CD14-positive monocyte (primary cell): Measurements from ENCODE around the gene SIK3. TPM values are rescaled to one million over a fixed set of nuclear protein-coding genes. Genes with fewer than 3 reads are reported as not detected.

Experiments used
- DNase-seq, 3 donors: peaks; one replicate each; pipeline ENCODE4 v3.0.0-alpha.2; 2011 to 2022
- H2AFZ ChIP-seq: 2 replicates; pipeline ENCODE4 v1.6.0; 2012; ENCODE audit warnings: mild to moderate bottlenecking, low read depth, low read length, inconsistent platforms; ENCODE audit not compliant: insufficient read depth, poor library complexity, severe bottlenecking
- H3K27ac ChIP-seq, 2 donors: 1 replicate in 1 of 2; 2 replicates in 1 of 2; pipeline ENCODE4 v1.5.1; 2012 to 2013; ENCODE audit warnings: low read length in 2 of 2, control low read depth in 1 of 2, inconsistent platforms in 1 of 2, low read depth in 1 of 2, mild to moderate bottlenecking in 1 of 2
- H3K27me3 ChIP-seq, 2 donors: one replicate each; pipeline versions ENCODE4 v1.6.0 to v1.6.1; 2011 to 2013; ENCODE audit warnings: low read length in 2 of 2; ENCODE audit not compliant: control insufficient read depth in 2 of 2, insufficient read depth in 2 of 2
- H3K36me3 ChIP-seq, 2 donors: replicated peaks in 1 of 2; 1 replicate in 1 of 2; 2 replicates in 1 of 2; pipeline versions ENCODE4 v1.5.1 to v1.6.1; 2012 to 2013; ENCODE audit warnings: low read length in 2 of 2, control low read depth in 1 of 2, inconsistent platforms in 1 of 2, mild to moderate bottlenecking in 1 of 2; ENCODE audit not compliant: insufficient read depth in 2 of 2, control insufficient read depth in 1 of 2
- H3K4me1 ChIP-seq, 2 donors: 1 replicate in 1 of 2; 2 replicates in 1 of 2; pipeline versions ENCODE4 v1.5.1 to v1.6.1; 2012 to 2013; ENCODE audit warnings: low read length in 2 of 2, control low read depth in 1 of 2, inconsistent platforms in 1 of 2, mild to moderate bottlenecking in 1 of 2, moderate library complexity in 1 of 2; ENCODE audit not compliant: insufficient read depth in 2 of 2, control insufficient read depth in 1 of 2
- H3K4me2 ChIP-seq: replicated peaks from 2 replicates; pipeline ENCODE3; 2012; ENCODE audit warnings: low read length, moderate library complexity, mild to moderate bottlenecking; ENCODE audit not compliant: poor library complexity, severe bottlenecking; ENCODE audit errors: extremely low read depth
- H3K4me3 ChIP-seq, 3 experiments: fragments of 200-600 bp in 1 of 3; sonication (generic) in 1 of 3; replicated peaks in 1 of 3; 1 replicate in 2 of 3; 2 replicates in 1 of 3; pipeline ENCODE4 v1.5.1; 2011 to 2013; ENCODE audit warnings: low read length in 3 of 3, mild to moderate bottlenecking in 3 of 3, control low read depth in 2 of 3, low read depth in 2 of 3, inconsistent platforms in 1 of 3, moderate library complexity in 1 of 3
- H3K79me2 ChIP-seq: 2 replicates; pipeline ENCODE4 v1.6.0; 2012; ENCODE audit warnings: mild to moderate bottlenecking, control low read depth, inconsistent platforms, low read length, moderate library complexity; ENCODE audit not compliant: insufficient read depth
- H3K9ac ChIP-seq: 2 replicates; pipeline ENCODE4 v1.6.0; 2017; ENCODE audit warnings: low read length, mild to moderate bottlenecking; ENCODE audit not compliant: insufficient read depth, poor library complexity, severe bottlenecking
- H3K9me3 ChIP-seq, 2 donors: replicated peaks in 1 of 2; 1 replicate in 1 of 2; 2 replicates in 1 of 2; pipeline versions ENCODE4 v1.5.1 to v1.6.1; 2012 to 2013; ENCODE audit warnings: low read length in 2 of 2, control low read depth in 1 of 2; ENCODE audit not compliant: control insufficient read depth in 1 of 2, insufficient read depth in 1 of 2
- H4K20me1 ChIP-seq: 2 replicates; pipeline ENCODE4 v1.6.0; 2012; ENCODE audit warnings: mild to moderate bottlenecking, low read length, control low read depth, moderate library complexity; ENCODE audit not compliant: insufficient read depth
- H3K27ac Mint-ChIP-seq, 7 donors: one replicate each; pipeline ENCODE4 v1.8.0; 2020; ENCODE audit warnings: mild to moderate bottlenecking in 7 of 7, mixed read lengths in 7 of 7, moderate library complexity in 6 of 7, inconsistent platforms in 2 of 7
- H3K27me3 Mint-ChIP-seq, 3 donors: one replicate each; pipeline ENCODE4 v1.8.0; 2021 to 2022; ENCODE audit warnings: low read depth in 3 of 3, mild to moderate bottlenecking in 3 of 3, mixed read lengths in 3 of 3, moderate library complexity in 3 of 3, inconsistent platforms in 1 of 3
- H3K36me3 Mint-ChIP-seq, 2 donors: one replicate each; pipeline ENCODE4 v1.8.0; 2020; ENCODE audit warnings: mixed read lengths in 2 of 2, inconsistent platforms in 1 of 2, mild to moderate bottlenecking in 1 of 2
- H3K4me1 Mint-ChIP-seq: one replicate; pipeline ENCODE4 v1.8.0; 2020; ENCODE audit warnings: mild to moderate bottlenecking, mixed read lengths
- H3K4me3 Mint-ChIP-seq, 2 donors: one replicate each; pipeline ENCODE4 v1.8.0; 2020; ENCODE audit warnings: mild to moderate bottlenecking in 2 of 2, mixed read lengths in 2 of 2, moderate library complexity in 1 of 2
- H3K9me3 Mint-ChIP-seq, 7 donors: one replicate each; pipeline ENCODE4 v1.8.0; 2020 to 2022; ENCODE audit warnings: mixed read lengths in 7 of 7, mild to moderate bottlenecking in 6 of 7, moderate library complexity in 6 of 7, inconsistent platforms in 2 of 7
- WGBS: methylation state at CpG from one replicate; pipeline ENCODE4 v1.1.5; 2013; ENCODE audit warnings: missing lambda C conversion rate; ENCODE audit not compliant: insufficient coverage; 5-methylcytosine and 5-hydroxymethylcytosine counted together
- intact Hi-C, 2 donors: fragments of 100-400 bp; cut with micrococcal nuclease; formaldehyde crosslinking; loops; one replicate each; pipeline versions ENCODE4 v1.15.0 to v1.15.1; 2023
- polyA plus RNA-seq, 3 donors: library from polyadenylated mRNA; depleted of rRNA in 1 of 3; unstranded in 2 of 3; stranded (reverse) in 1 of 3; fragments of 300-500 nt in 2 of 3; fragments of >200 nt in 1 of 3; fragmentation: Illumina TruSeq in 2 of 3; gene quantifications; 1 replicate in 2 of 3; 2 replicates in 1 of 3; pipeline ENCODE4 v1.2.3, GENCODE V29; 2012 to 2021
- TF ChIP-seq, protein P1 (sequence below): fragments of 200-600 bp; IDR thresholded peaks from one replicate; pipeline ENCODE4 v1.8.0; 2022; ENCODE audit warnings: antibody characterized with exemption, mild to moderate bottlenecking

SIK3 gene
- polyA plus RNA-seq, 3 donors = 18.3 to 142 (median 20.0) TPM

GRCh38 chr11:116849486-116849885 lies 248.7 kb downstream of the SIK3 start:
- no peak overlapping the region for H3K4me3 ChIP-seq
- no peaks in the 10 kb centered on the region for H3K79me2 ChIP-seq
- DNase-seq = no peak
- no peak overlapping the region for H3K27ac ChIP-seq
- H3K27me3 Mint-ChIP-seq = no peaks in the 10 kb centered on the region
- H3K4me3 Mint-ChIP-seq = no peak overlapping the region
- H3K4me2 ChIP-seq = no peak overlapping the region
- WGBS = 18% methylated on average over 4 of the region's 6 CpGs
- H3K36me3 ChIP-seq = peaks cover 50 to 64% of the 10 kb centered on the region in 2 donors
- TF ChIP-seq, protein P1, sequence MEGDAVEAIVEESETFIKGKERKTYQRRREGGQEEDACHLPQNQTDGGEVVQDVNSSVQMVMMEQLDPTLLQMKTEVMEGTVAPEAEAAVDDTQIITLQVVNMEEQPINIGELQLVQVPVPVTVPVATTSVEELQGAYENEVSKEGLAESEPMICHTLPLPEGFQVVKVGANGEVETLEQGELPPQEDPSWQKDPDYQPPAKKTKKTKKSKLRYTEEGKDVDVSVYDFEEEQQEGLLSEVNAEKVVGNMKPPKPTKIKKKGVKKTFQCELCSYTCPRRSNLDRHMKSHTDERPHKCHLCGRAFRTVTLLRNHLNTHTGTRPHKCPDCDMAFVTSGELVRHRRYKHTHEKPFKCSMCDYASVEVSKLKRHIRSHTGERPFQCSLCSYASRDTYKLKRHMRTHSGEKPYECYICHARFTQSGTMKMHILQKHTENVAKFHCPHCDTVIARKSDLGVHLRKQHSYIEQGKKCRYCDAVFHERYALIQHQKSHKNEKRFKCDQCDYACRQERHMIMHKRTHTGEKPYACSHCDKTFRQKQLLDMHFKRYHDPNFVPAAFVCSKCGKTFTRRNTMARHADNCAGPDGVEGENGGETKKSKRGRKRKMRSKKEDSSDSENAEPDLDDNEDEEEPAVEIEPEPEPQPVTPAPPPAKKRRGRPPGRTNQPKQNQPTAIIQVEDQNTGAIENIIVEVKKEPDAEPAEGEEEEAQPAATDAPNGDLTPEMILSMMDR = no peak
- peak overlapping the region in 2 of 7 donors; percentile 48 to 67 for H3K27ac Mint-ChIP-seq
- peaks cover 34 to 43% of the 10 kb centered on the region in 2 donors for H3K4me1 ChIP-seq
- intact Hi-C loops = no loop called here
- no peak overlapping the region for H3K9ac ChIP-seq
- H3K4me1 Mint-ChIP-seq = peaks cover 39% of the 10 kb centered on the region
- peaks cover 30% of the 10 kb centered on the region for H4K20me1 ChIP-seq
- H2AFZ ChIP-seq = no peak overlapping the region
- peaks cover 67 to 75% of the 10 kb centered on the region in 2 donors for H3K36me3 Mint-ChIP-seq
- no peaks in the 10 kb centered on the region for H3K27me3 ChIP-seq
- H3K9me3 ChIP-seq = no peaks in the 10 kb centered on the region
- no peaks in the 10 kb centered on the region for H3K9me3 Mint-ChIP-seq

- WGBS = 91% methylated on average over 12 of the region's 12 CpGs
- Mint-ChIP-seq H3K36me3 (peaks cover 65 to 72% of the 10 kb centered on the region in 2 donors), H3K4me1 (peaks cover 35% of the 10 kb centered on the region), H3K27ac (no peak overlapping the region), H3K27me3 (no peaks in the 10 kb centered on the region), H3K4me3 (no peak overlapping the region), H3K9me3 (no peaks in the 10 kb centered on the region)
- Histone ChIP-seq H3K27ac (no peak overlapping the region), H3K27me3 (no peaks in the 10 kb centered on the region), H3K79me2 (no peaks in the 10 kb centered on the region), H2AFZ (no peak overlapping the region), H3K9ac (no peak overlapping the region), H4K20me1 (peaks cover 26% of the 10 kb centered on the region), H3K4me2 (no peak overlapping the region), H3K4me3 (no peak overlapping the region), H3K9me3 (no peaks in the 10 kb centered on the region), H3K4me1 (peaks cover 30 to 39% of the 10 kb centered on the region in 2 donors), H3K36me3 (peaks cover 53 to 61% of the 10 kb centered on the region in 2 donors)
- no peak for DNase-seq
- intact Hi-C loops = no loop called here
- TF ChIP-seq, protein P1 = no peak
These were observed 249.2 kb downstream of the SIK3 start for GRCh38 chr11:116849060-116849459.
